MM.1S (cell line): Measurements from ENCODE around the gene CACNA1E.

Experiments used
- DNase-seq: peaks from one replicate; pipeline ENCODE4 v3.0.0-alpha.2; 2015
- H2AFZ ChIP-seq: fragments of 300-600 bp; sonication (generic); 2 replicates; pipeline ENCODE4 v1.6.0; 2016; ENCODE audit warnings: antibody characterized with exemption, low read length
- H3F3A ChIP-seq: fragments of 300-600 bp; sonication (generic); 2 replicates; pipeline ENCODE4 v1.6.1; 2016; ENCODE audit warnings: mild to moderate bottlenecking, antibody characterized with exemption, low read length, moderate library complexity, mixed read lengths; ENCODE audit not compliant: insufficient read depth
- H3K27ac ChIP-seq: fragments of 300-600 bp; sonication (generic); 2 replicates; pipeline ENCODE4 v1.5.1; 2016; ENCODE audit warnings: mild to moderate bottlenecking, low read length
- H3K27me3 ChIP-seq: fragments of 300-600 bp; sonication (generic); replicated peaks from 2 replicates; pipeline ENCODE4 v1.6.0; 2016; ENCODE audit warnings: low read length; ENCODE audit not compliant: insufficient read depth
- H3K36me3 ChIP-seq: fragments of 300-600 bp; sonication (generic); replicated peaks from 2 replicates; pipeline ENCODE4 v1.6.1; 2016; ENCODE audit warnings: mild to moderate bottlenecking, low read length, mixed read lengths; ENCODE audit not compliant: insufficient read depth
- H3K4me1 ChIP-seq: fragments of 300-600 bp; sonication (generic); 2 replicates; pipeline ENCODE4 v1.6.1; 2016; ENCODE audit warnings: low read length, mixed read lengths
- H3K4me2 ChIP-seq: fragments of 300-600 bp; sonication (generic); 2 replicates; pipeline ENCODE4 v1.6.0; 2016; ENCODE audit warnings: low read depth, low read length
- H3K4me3 ChIP-seq: fragments of 300-600 bp; sonication (generic); 2 replicates; pipeline ENCODE4 v1.5.1; 2016; ENCODE audit warnings: low read length, mixed read lengths
- H3K79me2 ChIP-seq: fragments of 300-600 bp; sonication (generic); 2 replicates; pipeline ENCODE4 v1.6.1; 2016; ENCODE audit warnings: mixed run types, low read length, mixed read lengths
- H3K9ac ChIP-seq: fragments of 300-600 bp; sonication (generic); 2 replicates; pipeline ENCODE4 v1.6.1; 2016; ENCODE audit warnings: low read length, mixed read lengths
- H3K9me2 ChIP-seq: fragments of 300-600 bp; sonication (generic); replicated peaks from 2 replicates; pipeline ENCODE4 v1.6.1; 2016; ENCODE audit warnings: mild to moderate bottlenecking, low read length, mixed read lengths; ENCODE audit not compliant: insufficient read depth
- H3K9me3 ChIP-seq: fragments of 300-600 bp; sonication (generic); replicated peaks from 2 replicates; pipeline ENCODE4 v1.6.1; 2016; ENCODE audit warnings: mild to moderate bottlenecking, low read length, mixed read lengths; ENCODE audit not compliant: insufficient read depth
- H4K20me1 ChIP-seq: fragments of 300-600 bp; sonication (generic); 2 replicates; pipeline ENCODE4 v1.6.1; 2016; ENCODE audit warnings: mild to moderate bottlenecking, low read length, moderate library complexity, mixed read lengths; ENCODE audit not compliant: insufficient read depth
- CTCF ChIP-seq: fragments of 300-600 bp; sonication (generic); IDR thresholded peaks from 2 replicates; pipeline ENCODE4 v1.5.1; 2016; ENCODE audit warnings: antibody characterized with exemption, low read length, mixed read lengths
- EZH2 ChIP-seq: fragments of 300-600 bp; sonication (generic); optimal IDR thresholded peaks from 2 replicates; pipeline ENCODE3; 2017; ENCODE audit warnings: low read depth, mild to moderate bottlenecking, antibody characterized with exemption, low read length, mixed read lengths
- EZH2phosphoT487 ChIP-seq: fragments of 300-600 bp; sonication (generic); IDR thresholded peaks from 2 replicates; pipeline ENCODE4 v1.6.1; 2018; ENCODE audit warnings: antibody characterized with exemption, low read length

CACNA1E gene

DNA sequence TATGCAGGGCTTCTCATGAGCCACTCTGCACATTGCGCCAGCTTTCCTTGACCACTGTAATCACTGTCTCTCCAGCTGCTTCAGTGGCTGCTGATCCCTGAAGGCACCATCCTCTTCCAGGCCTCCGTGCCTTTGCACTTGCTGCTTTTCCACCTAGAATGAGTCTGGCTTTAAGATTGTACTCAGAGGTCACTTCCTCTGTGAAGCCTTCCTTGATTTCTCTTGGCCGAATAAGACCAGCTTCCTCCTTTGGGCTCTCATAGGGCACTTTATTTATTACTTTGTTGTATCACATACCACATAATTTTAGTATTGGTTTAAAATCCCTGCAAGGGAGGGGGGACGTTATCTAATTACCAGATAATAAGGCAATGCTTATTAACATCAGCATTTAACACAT lies 10.6 kb downstream of the CACNA1E start:
- no peak for TF ChIP-seq CTCF
- no peak for TF ChIP-seq EZH2
- no peak for TF ChIP-seq EZH2phosphoT487
- Histone ChIP-seq H3K4me1 (no peaks in the 10 kb centered on the region), H3F3A (no peaks in the 10 kb centered on the region), H3K27me3 (no peaks in the 10 kb centered on the region), H3K27ac (no peak overlapping the region), H3K9me3 (no peaks in the 10 kb centered on the region), H3K4me3 (no peak overlapping the region), H2AFZ (no peak overlapping the region), H3K9ac (no peak overlapping the region), H3K4me2 (no peak overlapping the region), H3K79me2 (no peaks in the 10 kb centered on the region), H4K20me1 (no peaks in the 10 kb centered on the region), H3K9me2 (no peaks in the 10 kb centered on the region), H3K36me3 (no peaks in the 10 kb centered on the region)
- no peak for DNase-seq

DNA sequence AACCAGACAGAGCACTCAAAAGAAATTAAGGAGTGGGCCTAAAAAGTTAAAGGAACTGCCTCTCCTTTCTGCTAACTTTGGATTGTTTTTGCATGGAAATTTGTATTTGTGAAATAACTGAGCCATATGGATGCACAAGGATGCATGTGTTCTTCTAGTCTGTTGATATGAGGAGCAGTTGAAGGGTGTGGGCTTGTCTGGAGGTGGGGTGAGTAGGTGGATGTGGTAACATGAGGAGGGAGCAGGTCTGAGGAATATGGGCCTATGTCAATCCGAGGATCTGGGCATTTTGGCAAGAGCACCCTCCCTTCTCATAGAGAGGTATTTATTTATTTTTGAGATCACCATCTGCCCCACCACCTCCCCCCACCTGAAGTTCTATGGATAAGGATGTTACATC lies 13.4 kb downstream of the CACNA1E start:
- H3K79me2 ChIP-seq: no peaks in the 10 kb centered on the region
- no peaks in the 10 kb centered on the region for H3K4me1 ChIP-seq
- H3K4me3 ChIP-seq: no peak overlapping the region
- H3K27me3 ChIP-seq: no peaks in the 10 kb centered on the region
- no peak overlapping the region for H3K4me2 ChIP-seq
- no peaks in the 10 kb centered on the region for H3K36me3 ChIP-seq
- no peaks in the 10 kb centered on the region for H3K9me3 ChIP-seq
- no peak for TF ChIP-seq EZH2phosphoT487
- TF ChIP-seq EZH2: no peak
- no peak for TF ChIP-seq CTCF
- no peak for DNase-seq
- no peak overlapping the region for H3K27ac ChIP-seq
- H3F3A ChIP-seq: no peaks in the 10 kb centered on the region
- H3K9ac ChIP-seq: no peak overlapping the region
- H2AFZ ChIP-seq: no peak overlapping the region
- H3K9me2 ChIP-seq: no peaks in the 10 kb centered on the region
- no peaks in the 10 kb centered on the region for H4K20me1 ChIP-seq

DNA sequence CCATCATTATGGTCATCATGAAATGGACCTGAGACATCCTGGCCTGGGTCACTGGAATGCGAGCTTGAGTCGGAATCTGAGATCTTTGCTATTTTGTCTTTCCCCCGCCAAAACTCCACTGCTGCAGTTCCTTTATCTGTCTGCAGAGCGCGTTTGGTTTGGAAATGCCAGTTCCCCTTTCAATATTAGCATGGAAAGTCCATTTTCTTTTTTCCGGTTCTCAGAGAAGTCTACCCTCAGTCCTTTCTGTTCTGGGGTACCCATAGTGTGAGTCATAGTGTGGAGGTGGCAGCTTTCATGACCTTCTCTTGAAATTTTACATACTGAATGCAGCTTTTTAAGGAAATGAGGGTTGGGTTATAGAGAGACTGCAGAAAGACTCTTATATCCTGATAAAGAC lies 14.6 kb downstream of the CACNA1E start:
- Histone ChIP-seq H3F3A (no peaks in the 10 kb centered on the region), H3K9me3 (no peaks in the 10 kb centered on the region), H3K4me1 (no peaks in the 10 kb centered on the region), H2AFZ (no peak overlapping the region), H3K4me2 (no peak overlapping the region), H4K20me1 (no peaks in the 10 kb centered on the region), H3K36me3 (no peaks in the 10 kb centered on the region), H3K4me3 (no peak overlapping the region), H3K9ac (no peak overlapping the region), H3K79me2 (no peaks in the 10 kb centered on the region), H3K9me2 (no peaks in the 10 kb centered on the region), H3K27me3 (no peaks in the 10 kb centered on the region), H3K27ac (no peak overlapping the region)
- no peak for DNase-seq
- TF ChIP-seq EZH2phosphoT487: no peak
- no peak for TF ChIP-seq EZH2
- TF ChIP-seq CTCF: no peak
